GM18508 (cell line): ENCODE results near the gene IER5.

ENCODE experiments used
- ATAC-seq: cut with Tn5 transposase; IDR thresholded peaks from one replicate; pipeline ENCODE4 v1.9.1; 2021; ENCODE audit warnings: moderate number of reproducible peaks; ENCODE audit not compliant: insufficient read depth, unreplicated experiment

Gene IER5

GRCh38 chr1:181094416-181095212 lies 6.1 kb downstream of the IER5 start:
- no peak for ATAC-seq

GRCh38 chr1:181095260-181095659 lies 6.8 kb downstream of the IER5 start:
- ATAC-seq = no peak

- no peak for ATAC-seq
Observed at GRCh38 chr1:181095763-181096184, 7.3 kb downstream of the IER5 start.

- no peak for ATAC-seq
Observed at GRCh38 chr1:181097242-181097641, 8.7 kb downstream of the IER5 start.

GRCh38 chr1:181099152-181100014 lies 10.9 kb downstream of the IER5 start:
- ATAC-seq = peak; percentile 41

- ATAC-seq = no peak
Observed at GRCh38 chr1:181100015-181100905, 11.8 kb downstream of the IER5 start.

- ATAC-seq = no peak
Observed at GRCh38 chr1:181100934-181101333, 12.4 kb downstream of the IER5 start.

GRCh38 chr1:181101581-181102226 lies 13.2 kb downstream of the IER5 start:
- ATAC-seq = no peak

- no peak for ATAC-seq
Observed at GRCh38 chr1:181102841-181103240, 14.3 kb downstream of the IER5 start.

GRCh38 chr1:181103399-181103798 lies 14.9 kb downstream of the IER5 start:
- no peak for ATAC-seq

GRCh38 chr1:181104042-181104789 lies 15.7 kb downstream of the IER5 start:
- ATAC-seq = no peak

- no peak for ATAC-seq
Observed at GRCh38 chr1:181104790-181105133, 16.3 kb downstream of the IER5 start.

GRCh38 chr1:181105134-181106021 lies 16.9 kb downstream of the IER5 start:
- ATAC-seq = no peak

- no peak for ATAC-seq
Observed at GRCh38 chr1:181106022-181106312, 17.5 kb downstream of the IER5 start.

- ATAC-seq = no peak
Observed at GRCh38 chr1:181106479-181106878, 18.0 kb downstream of the IER5 start.

- ATAC-seq = no peak
Observed at GRCh38 chr1:181107711-181108110, 19.2 kb downstream of the IER5 start.

- no peak for ATAC-seq
Observed at GRCh38 chr1:181108304-181108867, 19.9 kb downstream of the IER5 start.

- ATAC-seq = no peak
Observed at GRCh38 chr1:181110013-181110412, 21.5 kb downstream of the IER5 start.
